ENCODE data around the gene TDRKH. TPM values are rescaled to one million over a fixed set of nuclear protein-coding genes. Genes with fewer than 3 reads are reported as not detected.

TDRKH gene, protein sequence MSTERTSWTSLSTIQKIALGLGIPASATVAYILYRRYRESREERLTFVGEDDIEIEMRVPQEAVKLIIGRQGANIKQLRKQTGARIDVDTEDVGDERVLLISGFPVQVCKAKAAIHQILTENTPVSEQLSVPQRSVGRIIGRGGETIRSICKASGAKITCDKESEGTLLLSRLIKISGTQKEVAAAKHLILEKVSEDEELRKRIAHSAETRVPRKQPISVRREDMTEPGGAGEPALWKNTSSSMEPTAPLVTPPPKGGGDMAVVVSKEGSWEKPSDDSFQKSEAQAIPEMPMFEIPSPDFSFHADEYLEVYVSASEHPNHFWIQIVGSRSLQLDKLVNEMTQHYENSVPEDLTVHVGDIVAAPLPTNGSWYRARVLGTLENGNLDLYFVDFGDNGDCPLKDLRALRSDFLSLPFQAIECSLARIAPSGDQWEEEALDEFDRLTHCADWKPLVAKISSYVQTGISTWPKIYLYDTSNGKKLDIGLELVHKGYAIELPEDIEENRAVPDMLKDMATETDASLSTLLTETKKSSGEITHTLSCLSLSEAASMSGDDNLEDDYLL
- total RNA-seq (10 to 100 TPM; 20.5 to 23.2 TPM), polyA plus RNA-seq (10 to 100 TPM; 14.7 to 15.9 (median 14.9) TPM), total RNA-seq (14.1 to 31.5 (median 19.1) reads per million in 6 experiments)

GRCh38 chr1:151790071-151790939 is at the start of gene TDRKH:
Gene TDRKH (minus strand): TSS chr1:151790500. CDS start chr1:151783022, 7,478 bp downstream.
- Mint-ChIP-seq H3K4me1 (peaks cover 8 to 36% (median 31%) of the 10 kb centered on the region in 4 donors), H3K4me3 (peak within 1 kb of the TSS; percentile 94 to 100 (median 98)), H3K27ac (peak within 1 kb of the TSS; percentile 83 to 98 (median 93)), H3K36me3 (peaks cover 0 to 10% (median 0%) of the 10 kb centered on the region in 3 donors), H3K9me3 (no peaks in the 10 kb centered on the region), H3K27me3 (peaks cover 0 to 2% (median 0%) of the 10 kb centered on the region in 5 donors)
- DNase-seq (peak; percentile 92 to 99 (median 98)), ATAC-seq (peak; percentile 95 to 96)
- POLR2A ChIA-PET = interaction anchor here (0.7 to 2.7 kb wide), 4 partner anchors 27 to 173 kb away, joined by 3 to 23 read pairs (median 4); partner anchors contain the start of gene MRPL9

- Mint-ChIP-seq H3K4me1 (peaks cover 28 to 53% (median 42%) of the 10 kb centered on the region in 4 donors), H3K4me3 (peak within 1 kb of the TSS; percentile 75 to 94 (median 85)), H3K27me3 (peaks cover 0 to 2% (median 0%) of the 10 kb centered on the region in 5 donors), H3K9me3 (no peaks in the 10 kb centered on the region), H3K36me3 (no peaks in the 10 kb centered on the region), H3K27ac (peak within 1 kb of the TSS; percentile 51 to 87 (median 78))
- POLR2A ChIA-PET = interaction anchor here (1.0 to 1.7 kb wide), 2 partner anchors 57 to 76 kb away, joined by 3 to 8 read pairs; partner anchors contain the start of gene MRPL9
- DNase-seq (peak; percentile 43 to 73 (median 58)), ATAC-seq (peak; percentile 73 to 87)
Observed at GRCh38 chr1:151839457-151840403, 49.4 kb upstream of the TDRKH start, which contains the start of gene C2CD4D. Gene C2CD4D (minus strand): TSS chr1:151839820. CDS start chr1:151838989, 831 bp downstream.

DNA sequence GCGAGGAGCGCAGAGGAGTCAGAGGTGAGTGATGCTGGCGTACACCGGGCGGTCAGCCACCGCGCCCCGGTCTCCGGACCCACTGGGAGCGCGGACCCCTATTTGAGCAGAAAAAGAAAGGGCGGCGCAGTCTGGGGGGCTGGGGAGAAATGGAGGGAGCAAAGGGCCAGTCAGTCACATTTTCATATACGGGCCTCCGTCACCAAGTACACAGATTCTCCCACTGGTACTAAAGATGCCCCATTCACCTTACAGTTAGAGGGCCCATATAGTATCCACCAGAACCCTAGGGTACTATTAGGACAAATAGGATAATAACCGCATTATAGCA is 48.7 kb upstream of the TDRKH start:
- Mint-ChIP-seq H3K27ac (peak overlapping the region in 6 of 10 donors; percentile 51 to 81 (median 68)), H3K36me3 (no peaks in the 10 kb centered on the region)
- peak in 1 of 10 donors; percentile 52 for DNase-seq

GRCh38 chr1:151838222-151839081 is 48.2 kb upstream of the TDRKH start:
- Mint-ChIP-seq H3K4me1 (peaks cover 30 to 62% (median 53%) of the 10 kb centered on the region in 4 donors), H3K9me3 (no peaks in the 10 kb centered on the region), H3K27me3 (peaks cover 0 to 2% (median 0%) of the 10 kb centered on the region in 5 donors), H3K27ac (peak overlapping the region in 5 of 10 donors; percentile 51 to 81 (median 62)), H3K36me3 (no peaks in the 10 kb centered on the region), H3K4me3 (peak overlapping the region; percentile 75 to 98 (median 85))
- peak; percentile 14 to 50 for ATAC-seq
- POLR2A ChIA-PET = interaction anchor here (0.6 to 1.2 kb wide), 5 partner anchors 49 to 1266 kb away, joined by 3 to 7 read pairs (median 3); partner anchors contain the start of genes S100A10 and TDRKH
- DNase-seq = peak in 1 of 10 donors; percentile 28

More for the DNA sequence above, 48.7 kb upstream of the TDRKH start:
- POLR2A ChIA-PET = interaction anchor here (1.7 kb wide), 1 partner anchor 76 kb away, joined by 8 read pairs; the partner anchor contains the start of gene MRPL9
- Mint-ChIP-seq H3K27me3 (peaks cover 0 to 2% (median 0%) of the 10 kb centered on the region in 5 donors), H3K9me3 (no peaks in the 10 kb centered on the region), H3K4me3 (peak overlapping the region; percentile 75 to 94 (median 85)), H3K4me1 (peaks cover 27 to 59% (median 47%) of the 10 kb centered on the region in 4 donors)
- no peak for ATAC-seq

DNA sequence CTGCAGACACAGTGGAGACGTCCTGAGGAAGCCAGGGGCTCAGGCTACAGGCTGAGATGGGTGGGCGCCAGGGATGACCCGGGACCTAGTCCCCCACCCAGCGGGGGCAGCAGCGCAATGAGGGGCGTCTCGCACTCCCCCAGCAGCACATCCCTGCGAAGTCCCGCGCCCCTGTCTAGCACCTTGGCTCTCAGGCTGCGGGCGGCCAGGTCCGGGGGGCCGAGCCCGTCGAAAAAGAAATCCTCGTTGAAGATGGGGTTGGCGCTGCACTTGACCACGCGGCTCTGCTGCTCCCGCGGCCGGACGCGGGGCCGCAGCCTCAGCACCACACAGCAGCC is 47.6 kb upstream of the TDRKH start:
- ATAC-seq = peak in 1 of 2 donors; percentile 1
- DNase-seq = no peak
- Mint-ChIP-seq H3K36me3 (no peaks in the 10 kb centered on the region), H3K27me3 (peaks cover 0 to 2% (median 0%) of the 10 kb centered on the region in 5 donors), H3K27ac (peak overlapping the region in 7 of 10 donors; percentile 54 to 96 (median 92)), H3K4me1 (peaks cover 34 to 65% (median 59%) of the 10 kb centered on the region in 4 donors), H3K9me3 (no peaks in the 10 kb centered on the region), H3K4me3 (peak overlapping the region; percentile 82 to 98 (median 90))
- POLR2A ChIA-PET = interaction anchor here (0.6 to 1.6 kb wide), 6 partner anchors 48 to 1265 kb away, joined by 3 to 7 read pairs (median 3); partner anchors contain the start of genes S100A10 and TDRKH

GRCh38 chr1:151837197-151837596 is 46.9 kb upstream of the TDRKH start:
- no peaks in the 10 kb centered on the region for H3K36me3 Mint-ChIP-seq
- DNase-seq (no peak), ATAC-seq (peak in 1 of 2 donors; percentile 25)
- peaks cover 0 to 2% (median 0%) of the 10 kb centered on the region in 5 donors for H3K27me3 Mint-ChIP-seq
- H3K9me3 Mint-ChIP-seq = no peaks in the 10 kb centered on the region
- POLR2A ChIA-PET = interaction anchor here (0.6 to 1.6 kb wide), 7 partner anchors 9 to 895 kb away, joined by 3 to 6 read pairs (median 3); partner anchors contain the start of genes S100A10 and TDRKH
- peak overlapping the region; percentile 82 to 98 (median 90) for H3K4me3 Mint-ChIP-seq
- H3K4me1 Mint-ChIP-seq = peaks cover 38 to 69% (median 65%) of the 10 kb centered on the region in 4 donors
- H3K27ac Mint-ChIP-seq = peak overlapping the region; percentile 15 to 96 (median 88)

GRCh38 chr1:151835596-151835995 is 45.3 kb upstream of the TDRKH start:
- H3K4me3 Mint-ChIP-seq = no peak overlapping the region
- H3K9me3 Mint-ChIP-seq = no peaks in the 10 kb centered on the region
- peaks cover 39 to 80% (median 76%) of the 10 kb centered on the region in 4 donors for H3K4me1 Mint-ChIP-seq
- H3K27ac Mint-ChIP-seq = peak overlapping the region in 3 of 10 donors; percentile 26 to 84 (median 31)
- peak in 1 of 10 donors; percentile 19 for DNase-seq
- no peak for ATAC-seq
- H3K27me3 Mint-ChIP-seq = peaks cover 0 to 2% (median 0%) of the 10 kb centered on the region in 5 donors
- POLR2A ChIA-PET = interaction anchor here (0.6 kb wide), 1 partner anchor 76 kb away, joined by 9 read pairs; no protein-coding TSS in a partner anchor
- H3K36me3 Mint-ChIP-seq = no peaks in the 10 kb centered on the region

DNA sequence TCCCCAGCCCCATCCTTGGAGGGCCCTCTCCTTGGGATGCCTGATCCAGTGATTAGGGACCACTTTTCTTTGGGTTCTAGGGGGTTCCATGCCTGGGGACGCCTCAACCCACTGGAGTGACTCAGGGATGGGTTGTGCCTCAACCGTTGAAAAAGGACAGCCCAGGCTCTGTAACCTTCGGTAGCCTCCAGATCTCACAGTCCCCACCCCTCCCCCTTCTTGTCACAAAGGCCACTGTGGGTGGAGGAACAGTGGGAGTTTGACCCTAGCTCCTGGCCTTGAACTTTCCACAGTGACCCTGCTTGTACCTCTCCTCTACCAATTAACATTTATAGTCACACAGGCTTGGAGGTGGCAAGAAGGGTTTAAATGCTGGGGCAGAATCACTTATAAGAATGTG is 43.9 kb upstream of the TDRKH start:
- peak in 1 of 10 donors; percentile 23 for DNase-seq
- Mint-ChIP-seq H3K27ac (peak overlapping the region in 2 of 10 donors; percentile 43 to 90), H3K9me3 (no peaks in the 10 kb centered on the region), H3K36me3 (no peaks in the 10 kb centered on the region), H3K4me3 (peak overlapping the region in 2 of 10 donors; percentile 52 to 58), H3K27me3 (peaks cover 0 to 2% (median 0%) of the 10 kb centered on the region in 5 donors), H3K4me1 (peaks cover 42 to 79% (median 76%) of the 10 kb centered on the region in 4 donors)
- ATAC-seq = no peak
- POLR2A ChIA-PET = interaction anchor here (1.0 kb wide), 1 partner anchor 9 kb away, joined by 6 read pairs; no protein-coding TSS in a partner anchor

DNA sequence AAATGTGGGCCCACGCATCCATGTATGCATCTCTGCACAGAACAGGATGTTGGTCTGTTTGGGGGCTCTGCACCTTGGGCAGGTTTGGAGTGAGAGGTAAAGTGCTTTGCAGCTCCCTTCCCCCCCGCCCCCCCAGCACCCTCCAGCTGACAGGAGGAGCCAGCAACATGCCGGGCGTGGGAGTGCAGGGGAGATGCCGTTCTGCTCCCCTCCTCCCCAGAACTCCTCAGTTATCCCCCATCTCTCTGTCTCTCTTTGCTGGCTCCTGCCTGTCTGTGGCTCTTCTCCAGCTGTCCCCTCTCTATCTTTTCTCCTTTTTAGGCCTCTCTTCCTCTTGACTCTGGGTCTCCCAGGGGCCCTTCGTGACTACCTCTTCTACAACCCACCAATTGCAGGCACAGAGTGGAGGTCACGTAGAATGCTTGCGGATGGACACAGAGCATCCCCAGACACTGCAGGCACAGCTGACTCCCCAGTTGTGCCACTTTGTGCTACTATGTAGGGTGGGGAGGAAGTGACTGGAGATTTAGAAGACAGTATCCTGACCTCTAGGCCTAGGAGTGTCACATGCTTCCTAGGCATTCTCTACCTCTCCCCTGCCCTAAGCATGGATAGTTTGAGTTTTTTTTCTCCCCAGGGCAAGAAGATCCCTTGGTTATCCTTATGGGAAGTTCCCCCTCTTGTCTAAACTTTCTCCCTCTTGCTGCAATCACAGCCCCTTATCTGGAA is 43.0 kb upstream of the TDRKH start:
- H3K27ac Mint-ChIP-seq = peak overlapping the region; percentile 13 to 90 (median 77)
- H3K4me1 Mint-ChIP-seq = peaks cover 45 to 83% (median 79%) of the 10 kb centered on the region in 4 donors
- ATAC-seq = peak in 1 of 2 donors; percentile 31
- H3K4me3 Mint-ChIP-seq = peak overlapping the region in 6 of 10 donors; percentile 12 to 71 (median 48)
- H3K27me3 Mint-ChIP-seq = peaks cover 0 to 2% (median 0%) of the 10 kb centered on the region in 5 donors
- H3K36me3 Mint-ChIP-seq = no peaks in the 10 kb centered on the region
- DNase-seq = peak in 1 of 10 donors; percentile 45
- POLR2A ChIA-PET = no interaction called here
- no peaks in the 10 kb centered on the region for H3K9me3 Mint-ChIP-seq

All from naive thymus-derived CD8-positive, alpha-beta T cell (primary cell).